Naive thymus-derived CD8-positive, alpha-beta T cell (primary cell): Measurements from ENCODE around the gene AUTS2. TPM values are rescaled to one million over a fixed set of nuclear protein-coding genes. Genes with fewer than 3 reads are reported as not detected.
"Not testable (repeated sequence)": the region's sequence is repeated elsewhere in the genome, so short reads cannot be mapped to it uniquely, and the experiment has no call there.

ENCODE experiments used
- ATAC-seq, 2 donors: fragments of 150-1000 bp; cut with Tn5 transposase in 1 of 2; sonication (Bioruptor Pico), chemical (Tn5 transposase) in 1 of 2; 1 replicate in 1 of 2; 2 replicates in 1 of 2; pipeline ENCODE4 v1.10.0; 2021; ENCODE audit warnings: mild to moderate bottlenecking in 2 of 2, moderate library complexity in 2 of 2
- POLR2A ChIA-PET: fragments of 350-600 bp; sonication (Branson Sonifier 250); formaldehyde crosslinking; loops from one replicate; lab custom pipeline; 2021; ENCODE audit warnings: antibody characterized with exemption; lab: Charles Lee
- DNase-seq, 10 donors: peaks; one replicate each; pipeline versions ENCODE4 v3.0.0 to v3.0.0-alpha.2; 2020 to 2022
- H3K27ac Mint-ChIP-seq, 10 donors: one replicate each; pipeline ENCODE4 v1.8.0; 2020 to 2022; ENCODE audit warnings: mild to moderate bottlenecking in 10 of 10, mixed read lengths in 10 of 10, moderate library complexity in 4 of 10, inconsistent platforms in 1 of 10
- H3K27me3 Mint-ChIP-seq, 5 donors: one replicate each; pipeline ENCODE4 v1.8.0; 2021 to 2022; ENCODE audit warnings: mixed read lengths in 5 of 5
- H3K36me3 Mint-ChIP-seq, 3 donors: one replicate each; pipeline ENCODE4 v1.8.0; 2020 to 2022; ENCODE audit warnings: mixed read lengths in 3 of 3, mild to moderate bottlenecking in 2 of 3, inconsistent platforms in 1 of 3
- H3K4me1 Mint-ChIP-seq, 4 donors: one replicate each; pipeline ENCODE4 v1.8.0; 2021 to 2022; ENCODE audit warnings: mixed read lengths in 4 of 4
- H3K4me3 Mint-ChIP-seq, 10 donors: one replicate each; pipeline ENCODE4 v1.8.0; 2020 to 2022; ENCODE audit warnings: mild to moderate bottlenecking in 10 of 10, mixed read lengths in 10 of 10, moderate library complexity in 6 of 10, inconsistent platforms in 1 of 10
- H3K9me3 Mint-ChIP-seq, 9 donors: one replicate each; pipeline ENCODE4 v1.8.0; 2020 to 2022; ENCODE audit warnings: mixed read lengths in 9 of 9, mild to moderate bottlenecking in 3 of 9, inconsistent platforms in 1 of 9, moderate library complexity in 1 of 9
- polyA plus RNA-seq, 3 donors: library from polyadenylated mRNA; unstranded; fragments of 300-500 nt; fragmentation: Illumina TruSeq; gene quantifications; one replicate each; pipeline ENCODE4 v1.2.3, GENCODE V29; 2021
- total RNA-seq, 8 experiments: library from RNA in 2 of 8; stranded (reverse) in 2 of 8; gene quantifications; one replicate each; pipeline ENCODE4 v1.2.3 and lab custom pipeline; 2021 to 2026

The AUTS2 gene
- total and polyA plus RNA-seq, 5 experiments from 2014 or later = 0.36 to 4.6 (median 3.0) TPM

DNA sequence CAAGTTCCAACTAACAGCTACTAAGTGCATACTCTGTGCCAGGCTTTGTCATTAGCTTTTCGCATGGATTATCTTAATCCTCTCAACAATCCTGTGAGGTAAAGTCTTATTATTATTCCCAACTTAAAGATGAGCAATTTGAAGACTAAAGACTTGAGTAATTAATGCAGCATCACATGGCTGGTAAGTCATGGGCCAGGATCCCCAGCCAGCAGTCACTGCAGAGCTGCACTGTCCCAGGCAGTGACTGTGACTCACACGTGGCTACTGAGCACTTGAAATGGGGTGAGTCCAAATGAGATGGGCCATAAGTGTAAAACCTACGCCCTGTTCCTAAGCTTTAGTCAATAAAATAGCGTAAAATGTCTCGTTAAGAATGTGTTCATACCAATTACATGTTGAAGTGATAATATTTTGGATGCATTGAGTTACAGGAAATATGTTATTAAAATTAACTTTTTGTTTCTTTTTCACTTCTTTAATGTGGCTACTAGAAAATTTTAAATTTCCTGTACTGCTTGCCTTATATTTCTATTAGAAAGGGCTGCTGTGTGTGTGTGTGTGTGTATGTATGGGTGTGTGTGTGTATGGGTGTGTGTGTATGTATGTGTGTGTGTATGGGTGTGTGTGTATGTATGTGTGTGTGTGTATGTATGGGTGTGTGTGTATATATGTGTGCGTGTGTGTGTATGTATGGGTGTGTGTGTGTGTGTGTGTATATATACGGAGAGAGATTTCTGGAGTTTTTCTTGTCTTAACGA is 756.3 kb downstream of the AUTS2 start:
- Mint-ChIP-seq H3K9me3 (peaks cover 0 to 7% (median 0%) of the 10 kb centered on the region in 9 donors), H3K4me3 (peak overlapping the region in 2 of 10 donors; percentile 7 to 16), H3K27ac (peak overlapping the region in 1 of 10 donors; percentile 8), H3K4me1 (peaks cover 2 to 21% (median 7%) of the 10 kb centered on the region in 4 donors), H3K36me3 (no peaks in the 10 kb centered on the region), H3K27me3 (peaks cover 0 to 4% (median 0%) of the 10 kb centered on the region in 5 donors)
- POLR2A ChIA-PET = no interaction called here
- no peak for DNase-seq
- ATAC-seq = no peak

DNA sequence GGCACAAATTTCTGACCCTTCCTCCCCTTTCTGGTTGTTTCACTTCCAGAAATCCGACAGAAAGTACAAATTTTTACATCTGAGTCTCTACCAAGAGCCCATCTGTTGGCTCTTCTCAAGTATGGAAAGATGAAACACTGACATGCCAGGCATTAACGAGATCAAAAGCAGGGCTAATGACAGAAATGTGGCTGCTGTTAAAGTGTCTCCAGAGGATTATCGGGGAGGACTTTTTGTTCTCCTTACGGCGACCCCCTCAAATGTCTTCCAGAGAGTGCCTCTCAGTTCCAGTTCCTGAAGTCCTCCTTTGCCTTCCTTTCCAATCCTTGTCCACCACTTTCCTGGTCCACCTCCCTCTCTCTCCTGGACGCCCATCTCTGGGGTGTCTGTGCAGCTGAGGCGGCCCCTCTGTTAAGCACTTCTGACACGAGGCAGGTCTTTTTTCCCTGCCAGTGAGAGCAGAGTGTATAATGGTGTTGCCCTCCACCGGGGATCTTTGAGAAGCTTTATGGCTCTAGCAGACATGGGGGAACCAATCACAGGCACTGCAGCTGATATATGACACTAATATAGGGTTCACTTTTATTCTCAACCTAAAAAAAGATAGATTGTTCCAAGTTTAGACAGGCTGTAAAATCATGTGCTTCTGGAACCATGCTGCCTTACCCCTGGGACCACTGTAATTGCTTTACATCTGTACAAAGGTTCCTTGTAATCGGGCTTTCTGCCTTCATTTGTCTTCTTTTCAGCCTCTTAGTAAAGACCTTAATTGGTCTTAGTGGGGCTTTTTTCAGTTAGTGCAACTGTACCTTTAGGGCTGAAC is 757.1 kb downstream of the AUTS2 start:
- no peaks in the 10 kb centered on the region for H3K36me3 Mint-ChIP-seq
- H3K9me3 Mint-ChIP-seq = peaks cover 0 to 4% (median 0%) of the 10 kb centered on the region in 9 donors
- DNase-seq (no peak), ATAC-seq (no peak)
- peaks cover 0 to 4% (median 0%) of the 10 kb centered on the region in 5 donors for H3K27me3 Mint-ChIP-seq
- H3K27ac Mint-ChIP-seq = peak overlapping the region in 2 of 10 donors; percentile 4 to 8
- POLR2A ChIA-PET = no interaction called here
- H3K4me1 Mint-ChIP-seq = peaks cover 2 to 21% (median 7%) of the 10 kb centered on the region in 4 donors
- H3K4me3 Mint-ChIP-seq = no peak overlapping the region

DNA sequence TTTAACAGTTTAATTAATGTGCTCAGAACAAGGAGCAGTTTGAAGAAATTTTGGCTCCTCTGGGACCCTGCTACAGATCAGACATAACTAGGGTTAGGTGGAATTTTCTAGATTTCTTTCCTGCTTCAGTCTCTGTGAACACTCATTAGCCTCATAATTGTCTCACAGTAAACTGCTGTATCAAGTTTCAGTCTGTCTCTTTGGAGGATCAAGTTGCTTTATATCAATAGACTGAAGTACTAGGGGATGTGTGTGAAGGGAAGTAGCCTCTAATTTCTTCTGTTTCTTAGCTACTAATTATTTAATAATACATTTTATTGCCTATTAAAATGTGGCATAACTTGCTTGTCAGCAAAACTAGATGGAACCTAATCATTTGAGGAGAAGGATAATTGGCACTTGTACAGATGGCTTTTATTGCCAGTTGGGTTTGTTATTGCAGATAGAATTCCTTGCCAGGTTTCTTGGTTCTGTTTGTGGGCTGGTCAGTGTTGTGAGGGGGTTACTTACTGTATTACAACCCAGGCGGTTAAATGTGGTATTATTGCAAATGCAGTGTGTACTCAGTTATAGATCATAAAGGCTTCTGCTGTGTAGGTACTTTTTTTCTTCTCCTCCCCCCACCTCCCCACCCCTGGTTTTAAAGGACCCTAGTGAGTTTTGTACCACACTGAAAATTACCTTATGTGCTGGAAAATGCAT is 758.0 kb downstream of the AUTS2 start:
- Mint-ChIP-seq H3K4me3 (no peak overlapping the region), H3K27ac (no peak overlapping the region), H3K4me1 (peaks cover 2 to 21% (median 8%) of the 10 kb centered on the region in 4 donors), H3K27me3 (peaks cover 0 to 4% (median 0%) of the 10 kb centered on the region in 5 donors), H3K36me3 (no peaks in the 10 kb centered on the region), H3K9me3 (peaks cover 0 to 2% (median 0%) of the 10 kb centered on the region in 9 donors)
- POLR2A ChIA-PET = no interaction called here
- DNase-seq (no peak), ATAC-seq (no peak)

DNA sequence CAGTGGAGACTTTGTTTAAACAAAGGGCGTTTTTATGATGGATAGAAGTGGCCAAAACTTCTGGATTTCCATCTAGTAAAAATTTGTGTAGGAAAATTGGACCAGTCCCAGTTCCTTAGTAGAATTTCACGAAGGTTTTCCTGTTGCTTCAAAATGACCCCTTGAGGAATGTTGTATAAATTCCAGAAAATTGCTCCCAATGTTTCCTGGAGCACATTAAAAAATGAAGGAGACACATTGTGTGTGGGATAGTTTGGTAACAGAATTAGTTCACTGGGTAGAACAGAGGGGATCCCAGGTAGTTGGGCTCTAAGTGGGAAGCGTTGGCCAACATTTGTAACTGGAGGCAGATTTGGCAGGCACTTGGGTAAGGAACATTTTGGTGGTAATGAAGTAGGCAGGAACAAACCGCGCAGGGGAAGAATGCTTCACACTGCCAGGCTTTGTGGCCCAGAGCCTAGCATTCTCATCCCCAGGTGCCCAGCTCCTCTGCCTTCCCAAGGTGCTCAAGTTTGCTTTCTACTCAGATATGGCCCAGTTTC is 758.6 kb downstream of the AUTS2 start:
- Mint-ChIP-seq H3K4me3 (no peak overlapping the region), H3K4me1 (peaks cover 6 to 26% (median 12%) of the 10 kb centered on the region in 4 donors), H3K36me3 (no peaks in the 10 kb centered on the region), H3K27me3 (peaks cover 0 to 4% (median 0%) of the 10 kb centered on the region in 5 donors), H3K9me3 (peaks cover 0 to 2% (median 0%) of the 10 kb centered on the region in 9 donors), H3K27ac (no peak overlapping the region)
- POLR2A ChIA-PET = no interaction called here
- ATAC-seq (no peak), DNase-seq (no peak)

DNA sequence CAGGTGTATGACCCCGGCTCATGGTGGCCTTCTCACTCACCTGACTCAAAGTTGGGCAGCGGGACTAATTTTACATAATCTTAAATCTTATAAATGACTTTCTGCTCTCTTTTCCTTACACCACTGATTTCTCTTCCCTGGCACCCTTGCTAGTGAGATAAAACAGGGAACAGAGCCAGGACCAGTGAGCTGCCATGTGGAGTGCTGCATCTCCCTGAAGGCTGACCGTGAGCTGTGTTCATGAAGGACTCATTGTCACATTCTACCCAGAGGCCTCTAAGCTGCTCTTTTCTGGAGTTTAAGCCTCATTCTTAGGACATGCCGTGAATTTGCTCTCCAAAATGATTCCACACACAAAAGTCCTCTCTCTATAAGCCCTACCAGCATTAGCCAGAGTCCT is 762.3 kb downstream of the AUTS2 start:
- ATAC-seq = no peak
- Mint-ChIP-seq H3K27ac (no peak overlapping the region), H3K4me3 (no peak overlapping the region), H3K27me3 (peaks cover 0 to 8% (median 0%) of the 10 kb centered on the region in 5 donors), H3K4me1 (peaks cover 7 to 20% (median 13%) of the 10 kb centered on the region in 4 donors), H3K9me3 (peaks cover 0 to 2% (median 0%) of the 10 kb centered on the region in 9 donors), H3K36me3 (no peaks in the 10 kb centered on the region)
- DNase-seq = no peak
- POLR2A ChIA-PET = no interaction called here

DNA sequence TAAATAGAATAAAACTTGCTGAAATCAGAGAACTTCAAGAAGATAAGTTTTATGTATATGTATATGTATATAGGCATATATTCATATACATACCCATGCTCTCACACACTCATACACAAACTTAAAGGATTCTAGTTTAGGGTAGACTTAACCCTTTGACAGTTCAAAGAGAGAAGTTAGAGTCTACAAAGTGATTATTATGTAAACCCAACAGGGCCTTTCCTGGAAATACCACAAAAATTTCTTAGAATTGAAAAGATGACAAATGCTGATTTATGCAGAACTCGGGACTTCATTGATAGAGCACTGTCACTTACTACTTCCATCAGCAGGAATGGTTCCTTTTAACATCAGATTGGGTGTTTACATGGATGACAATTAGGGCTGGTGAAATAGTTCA is 763.5 kb downstream of the AUTS2 start:
- DNase-seq (peak in 2 of 10 donors; percentile 11 to 23), ATAC-seq (no peak)
- Mint-ChIP-seq H3K4me3 (no peak overlapping the region), H3K27ac (no peak overlapping the region), H3K27me3 (peaks cover 0 to 8% (median 1%) of the 10 kb centered on the region in 5 donors), H3K36me3 (no peaks in the 10 kb centered on the region), H3K9me3 (peaks cover 0 to 2% (median 0%) of the 10 kb centered on the region in 9 donors), H3K4me1 (peaks cover 7 to 16% (median 12%) of the 10 kb centered on the region in 4 donors)
- POLR2A ChIA-PET = no interaction called here

DNA sequence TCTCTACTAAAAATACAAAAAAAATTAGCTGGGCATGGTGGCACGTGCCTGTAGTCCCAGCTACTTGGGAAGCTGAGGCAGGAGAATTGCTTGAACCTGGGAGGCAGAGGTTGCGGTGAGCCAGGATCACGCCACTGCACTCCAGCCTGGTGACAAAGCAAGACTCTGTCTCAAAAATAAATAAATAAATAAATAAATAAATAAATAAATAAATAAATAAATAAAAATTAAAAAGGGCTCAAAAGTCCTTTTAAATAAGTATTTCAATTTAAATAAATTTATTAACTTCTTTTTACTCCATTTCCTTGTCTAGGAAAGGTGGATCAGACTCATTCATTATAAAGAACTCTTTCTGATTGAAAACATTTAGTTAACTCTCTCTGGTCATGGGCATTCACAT is 766.1 kb downstream of the AUTS2 start:
- H3K27me3 Mint-ChIP-seq, H3K9me3 Mint-ChIP-seq, H3K27ac Mint-ChIP-seq, ATAC-seq, H3K36me3 Mint-ChIP-seq, DNase-seq, POLR2A ChIA-PET, H3K4me3 Mint-ChIP-seq: not testable (repeated sequence)
- peaks cover 7 to 16% (median 12%) of the 10 kb centered on the region in 4 donors for H3K4me1 Mint-ChIP-seq

DNA sequence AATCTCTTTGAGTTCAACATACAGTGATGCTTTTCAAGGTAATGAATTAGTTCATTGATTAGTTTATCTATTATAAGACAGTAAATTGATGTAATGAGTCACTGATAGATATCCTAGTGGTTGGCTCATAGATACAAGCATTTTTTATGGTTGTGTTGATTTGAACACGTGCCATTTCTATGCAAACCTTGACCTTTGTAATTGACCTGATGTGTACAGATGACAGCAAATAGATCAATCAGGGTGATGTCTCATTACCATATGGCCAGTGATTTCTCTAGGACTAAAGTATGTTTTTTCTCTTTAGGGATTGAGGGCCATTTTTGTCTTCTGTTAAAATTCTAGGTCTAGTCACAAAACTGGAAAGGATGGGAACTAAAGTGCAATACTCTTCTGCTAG is 773.4 kb downstream of the AUTS2 start:
- H3K4me1 Mint-ChIP-seq = no peaks in the 10 kb centered on the region
- POLR2A ChIA-PET = no interaction called here
- no peak overlapping the region for H3K27ac Mint-ChIP-seq
- H3K27me3 Mint-ChIP-seq = no peaks in the 10 kb centered on the region
- no peak for DNase-seq
- H3K9me3 Mint-ChIP-seq = no peaks in the 10 kb centered on the region
- no peak for ATAC-seq
- H3K36me3 Mint-ChIP-seq = no peaks in the 10 kb centered on the region
- no peak overlapping the region for H3K4me3 Mint-ChIP-seq

DNA sequence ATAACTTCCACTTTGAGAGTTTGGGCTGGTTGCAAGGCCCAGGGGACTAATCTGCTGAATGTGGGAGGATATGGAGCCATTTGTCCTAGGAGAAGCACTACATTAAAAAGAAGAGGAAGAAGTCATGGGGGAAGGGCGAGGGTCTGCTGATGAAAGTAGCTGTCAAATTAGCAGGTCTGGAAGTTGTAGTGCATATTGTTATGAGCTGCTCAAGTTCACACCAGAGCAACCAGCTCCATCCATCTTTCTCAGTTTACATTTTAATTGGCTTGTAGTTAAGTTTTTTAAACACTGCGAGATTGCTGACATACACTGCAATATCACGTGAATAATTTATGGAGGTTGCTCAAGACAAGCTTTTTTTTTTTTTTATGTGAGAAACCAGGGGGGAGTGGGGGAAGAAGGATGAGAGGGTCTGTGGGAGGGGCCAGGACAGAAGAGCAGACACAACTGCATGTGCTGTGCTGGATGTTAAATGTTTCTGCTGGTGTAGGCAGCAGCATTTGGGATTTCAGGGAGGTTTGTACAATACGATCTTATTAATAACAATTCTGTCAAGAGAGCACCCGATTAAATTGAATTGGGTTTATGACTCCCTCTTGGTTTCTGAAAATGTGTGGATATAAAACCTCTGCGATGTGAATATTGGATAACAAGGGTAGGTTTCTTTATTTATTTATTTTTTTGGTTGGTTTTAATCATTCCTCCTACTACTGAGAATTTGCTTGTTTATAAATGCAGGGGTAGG is 774.7 kb downstream of the AUTS2 start:
- no peak for DNase-seq
- POLR2A ChIA-PET = no interaction called here
- H3K4me3 Mint-ChIP-seq = no peak overlapping the region

DNA sequence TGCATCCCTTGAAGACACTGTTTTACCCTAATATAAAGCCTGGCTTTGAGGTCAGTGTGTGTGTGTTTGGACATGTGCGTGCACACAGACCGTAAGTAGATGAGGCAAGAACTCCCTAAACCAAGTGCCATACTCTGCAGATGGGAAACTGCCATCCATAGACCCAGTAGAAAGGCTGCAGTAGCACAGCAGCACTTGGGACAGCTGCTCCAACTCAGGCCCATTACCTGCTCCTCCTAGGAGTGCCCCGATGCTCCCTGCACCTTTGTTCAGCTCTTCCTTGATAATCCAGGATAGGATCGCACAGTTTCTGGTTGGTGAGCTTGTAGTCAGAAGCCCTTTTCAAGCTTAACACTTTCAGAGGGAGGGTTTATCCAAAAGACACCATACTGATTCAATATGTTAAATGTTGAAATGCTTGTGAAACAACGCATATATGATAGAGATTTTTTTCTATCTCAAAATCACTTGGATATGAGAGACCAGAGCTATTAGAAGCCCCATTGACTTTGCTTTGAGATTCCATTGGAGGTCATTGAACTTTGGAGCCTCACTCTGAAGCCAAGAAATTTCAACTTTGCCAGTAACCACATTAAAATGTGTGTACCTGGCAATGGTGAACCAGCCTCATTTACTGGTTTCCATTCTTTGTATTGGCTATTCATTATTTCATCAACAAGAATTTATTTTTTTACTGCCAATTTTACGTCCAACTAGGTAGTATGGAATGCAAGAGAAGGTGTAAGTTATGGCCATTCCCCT is 776.7 kb downstream of the AUTS2 start:
- DNase-seq = no peak
- no peaks in the 10 kb centered on the region for H3K9me3 Mint-ChIP-seq
- POLR2A ChIA-PET = no interaction called here
- ATAC-seq = no peak
- H3K36me3 Mint-ChIP-seq = no peaks in the 10 kb centered on the region
- no peaks in the 10 kb centered on the region for H3K4me1 Mint-ChIP-seq
- no peaks in the 10 kb centered on the region for H3K27me3 Mint-ChIP-seq
- no peak overlapping the region for H3K27ac Mint-ChIP-seq
- H3K4me3 Mint-ChIP-seq = no peak overlapping the region

More for the DNA sequence above, 774.7 kb downstream of the AUTS2 start:
- Mint-ChIP-seq H3K4me1 (no peaks in the 10 kb centered on the region), H3K27ac (no peak overlapping the region), H3K27me3 (no peaks in the 10 kb centered on the region), H3K36me3 (no peaks in the 10 kb centered on the region), H3K9me3 (no peaks in the 10 kb centered on the region)
- ATAC-seq = no peak

DNA sequence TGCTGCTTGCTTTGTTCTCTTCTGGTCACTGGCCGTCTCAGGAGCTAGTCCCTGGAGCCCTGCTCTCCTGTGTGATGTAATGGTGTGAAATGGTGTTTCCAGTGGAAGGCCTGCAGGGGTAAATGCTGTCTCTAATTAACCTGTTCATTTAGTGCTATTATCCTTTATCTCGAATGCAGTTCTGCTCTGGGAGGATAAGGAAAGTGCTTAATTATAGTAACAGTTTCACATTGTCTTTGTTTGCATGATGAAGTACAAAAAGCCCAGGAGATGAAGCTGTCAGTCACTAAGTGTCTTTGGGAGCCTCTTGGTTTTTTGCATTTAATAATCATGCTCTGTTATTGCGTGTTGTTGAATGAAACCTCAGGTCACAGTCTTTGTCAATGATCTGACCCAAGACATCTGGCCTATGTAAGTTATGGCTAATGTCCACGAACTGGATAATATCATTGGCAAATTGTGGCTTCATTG is 778.3 kb downstream of the AUTS2 start:
- POLR2A ChIA-PET = no interaction called here
- H3K9me3 Mint-ChIP-seq = no peaks in the 10 kb centered on the region
- no peak for ATAC-seq
- no peaks in the 10 kb centered on the region for H3K4me1 Mint-ChIP-seq
- H3K4me3 Mint-ChIP-seq = no peak overlapping the region
- no peak overlapping the region for H3K27ac Mint-ChIP-seq
- H3K27me3 Mint-ChIP-seq = no peaks in the 10 kb centered on the region
- no peak for DNase-seq
- H3K36me3 Mint-ChIP-seq = no peaks in the 10 kb centered on the region
